HL-60 (cell line): ENCODE data around the gene CADM4.

ENCODE experiments used
- DNase-seq, 2 experiments: peaks; one replicate each; pipeline ENCODE4 v3.0.0-alpha.2; 2010 to 2020; ENCODE audit warnings: low read depth in 1 of 2, low spot score in 1 of 2
- H3K27ac ChIP-seq: fragments of 250-450 bp; sonication (Bioruptor Pico); replicated peaks from 2 replicates; pipeline ENCODE4 v1.5.1; 2020; ENCODE audit warnings: mild to moderate bottlenecking, moderate library complexity
- H3K27me3 ChIP-seq: fragments of 250-450 bp; sonication (Bioruptor Pico); 2 replicates; pipeline ENCODE4 v1.5.1; 2021; ENCODE audit warnings: mild to moderate bottlenecking, moderate library complexity; ENCODE audit not compliant: insufficient read depth, poor library complexity, severe bottlenecking
- H3K4me3 ChIP-seq: replicated peaks from 2 replicates; pipeline ENCODE4 v1.5.1; 2011; ENCODE audit warnings: mild to moderate bottlenecking, control low read depth, low read length; ENCODE audit not compliant: insufficient read depth
- GABPA ChIP-seq: IDR thresholded peaks from 2 replicates; pipeline ENCODE4 v1.6.1; 2012; ENCODE audit warnings: low read depth
- POLR2AphosphoS5 ChIP-seq: IDR thresholded peaks from 2 replicates; pipeline ENCODE4 v1.6.1; 2012; ENCODE audit warnings: low read depth
- REST ChIP-seq: IDR thresholded peaks from 2 replicates; pipeline ENCODE4 v1.6.1; 2012; ENCODE audit warnings: low read depth; ENCODE audit not compliant: insufficient replicate concordance
- SPI1 ChIP-seq: IDR thresholded peaks from 2 replicates; pipeline ENCODE4 v1.6.1; 2012; ENCODE audit warnings: low read depth, mild to moderate bottlenecking, borderline replicate concordance
- TF ChIP-seq, protein P1 (sequence below): IDR thresholded peaks from one replicate; pipeline ENCODE4 v1.5.1; 2011; ENCODE audit warnings: low read length, control low read depth, inconsistent platforms; ENCODE audit not compliant: insufficient read depth

Gene CADM4

GRCh38 chr19:43658001-43658400 lies 18.4 kb upstream of the CADM4 start:
- H3K27ac ChIP-seq: no peak overlapping the region
- DNase-seq: no peak
- no peaks in the 10 kb centered on the region for H3K27me3 ChIP-seq
- TF ChIP-seq GABPA: no peak
- TF ChIP-seq, protein P1, sequence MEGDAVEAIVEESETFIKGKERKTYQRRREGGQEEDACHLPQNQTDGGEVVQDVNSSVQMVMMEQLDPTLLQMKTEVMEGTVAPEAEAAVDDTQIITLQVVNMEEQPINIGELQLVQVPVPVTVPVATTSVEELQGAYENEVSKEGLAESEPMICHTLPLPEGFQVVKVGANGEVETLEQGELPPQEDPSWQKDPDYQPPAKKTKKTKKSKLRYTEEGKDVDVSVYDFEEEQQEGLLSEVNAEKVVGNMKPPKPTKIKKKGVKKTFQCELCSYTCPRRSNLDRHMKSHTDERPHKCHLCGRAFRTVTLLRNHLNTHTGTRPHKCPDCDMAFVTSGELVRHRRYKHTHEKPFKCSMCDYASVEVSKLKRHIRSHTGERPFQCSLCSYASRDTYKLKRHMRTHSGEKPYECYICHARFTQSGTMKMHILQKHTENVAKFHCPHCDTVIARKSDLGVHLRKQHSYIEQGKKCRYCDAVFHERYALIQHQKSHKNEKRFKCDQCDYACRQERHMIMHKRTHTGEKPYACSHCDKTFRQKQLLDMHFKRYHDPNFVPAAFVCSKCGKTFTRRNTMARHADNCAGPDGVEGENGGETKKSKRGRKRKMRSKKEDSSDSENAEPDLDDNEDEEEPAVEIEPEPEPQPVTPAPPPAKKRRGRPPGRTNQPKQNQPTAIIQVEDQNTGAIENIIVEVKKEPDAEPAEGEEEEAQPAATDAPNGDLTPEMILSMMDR: no peak
- no peak for TF ChIP-seq POLR2AphosphoS5
- no peak for TF ChIP-seq REST
- no peak for TF ChIP-seq SPI1
- H3K4me3 ChIP-seq: no peak overlapping the region

DNA sequence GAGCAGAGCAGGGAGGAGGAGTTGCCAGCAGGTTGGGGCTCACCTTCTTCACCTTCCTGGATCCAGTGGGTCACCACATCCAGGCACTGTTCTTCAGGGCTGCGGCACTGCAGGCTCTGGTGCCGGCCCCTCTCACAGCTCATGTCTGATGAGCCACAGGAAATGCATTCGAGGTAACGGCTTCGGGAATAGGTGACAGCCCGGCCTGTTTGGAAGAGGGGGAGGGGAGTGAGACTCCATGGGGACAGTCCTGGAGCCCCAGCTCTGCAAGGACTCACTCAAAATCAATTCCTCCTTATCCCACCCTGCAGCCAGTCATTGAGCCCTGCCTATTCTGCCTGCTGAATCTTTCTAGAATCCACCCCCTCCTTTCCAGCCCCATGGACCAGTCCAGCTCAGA lies 16.8 kb upstream of the CADM4 start:
- Histone ChIP-seq H3K27ac (no peak overlapping the region), H3K4me3 (no peak overlapping the region), H3K27me3 (no peaks in the 10 kb centered on the region)
- no peak for TF ChIP-seq GABPA
- no peak for TF ChIP-seq SPI1
- TF ChIP-seq REST: no peak
- TF ChIP-seq POLR2AphosphoS5: no peak
- TF ChIP-seq, protein P1: no peak
- no peak for DNase-seq

DNA sequence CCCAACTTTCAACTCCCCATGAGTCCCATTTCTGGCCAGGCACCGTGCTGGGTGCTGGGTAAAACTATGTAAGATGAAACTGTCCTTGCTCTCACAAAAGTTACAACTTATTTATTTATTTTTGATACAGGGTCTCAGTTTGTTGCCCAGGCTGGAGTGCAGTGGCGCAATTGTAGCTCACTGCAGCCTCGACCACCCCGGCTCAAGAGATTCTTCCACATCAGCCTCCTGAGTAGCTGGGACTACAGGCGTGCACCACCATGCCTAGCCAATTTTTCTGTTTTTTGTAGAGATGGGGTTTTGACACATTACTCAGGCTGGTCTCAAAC lies 12.9 kb upstream of the CADM4 start:
- no peak for DNase-seq
- no peak for TF ChIP-seq SPI1
- no peak for TF ChIP-seq POLR2AphosphoS5
- TF ChIP-seq, protein P1: no peak
- no peak for TF ChIP-seq REST
- TF ChIP-seq GABPA: no peak
- Histone ChIP-seq H3K27ac (no peak overlapping the region), H3K27me3 (no peaks in the 10 kb centered on the region), H3K4me3 (no peak overlapping the region)
